Fibroblast of villous mesenchyme (primary cell): Measurements from ENCODE around the gene KDM6B. TPM values are rescaled to one million over a fixed set of nuclear protein-coding genes. Genes with fewer than 3 reads are reported as not detected.

ENCODE experiments used
- DNase-seq: peaks from one replicate; pipeline ENCODE4 v3.0.0-alpha.2; 2010; ENCODE audit warnings: low read depth
- H3K4me3 ChIP-seq: 2 replicates; pipeline ENCODE4 v1.5.1; 2011; ENCODE audit warnings: low read depth, mild to moderate bottlenecking, low read length
- CTCF ChIP-seq: IDR thresholded peaks from 2 replicates; pipeline ENCODE4 v1.5.1; 2012; ENCODE audit warnings: low read depth, mild to moderate bottlenecking, low read length; ENCODE audit not compliant: insufficient read depth
- total RNA-seq: library from RNA; depleted of rRNA; stranded (reverse); fragments of >200 nt; gene quantifications from 2 replicates; pipeline ENCODE4 v1.2.3, GENCODE V29; 2012

Gene KDM6B
- total RNA-seq, 1 donor = 3.0 TPM

- DNase-seq = peak; percentile 40
- H3K4me3 ChIP-seq = no peak overlapping the region
- no peak for TF ChIP-seq CTCF
These were observed 39.0 kb downstream of the KDM6B start for GRCh38 chr17:7873051-7873450.

GRCh38 chr17:7875804-7876370, 41.9 kb downstream of the KDM6B start:
- H3K4me3 ChIP-seq = no peak overlapping the region
- TF ChIP-seq CTCF = no peak
- no peak for DNase-seq

DNA sequence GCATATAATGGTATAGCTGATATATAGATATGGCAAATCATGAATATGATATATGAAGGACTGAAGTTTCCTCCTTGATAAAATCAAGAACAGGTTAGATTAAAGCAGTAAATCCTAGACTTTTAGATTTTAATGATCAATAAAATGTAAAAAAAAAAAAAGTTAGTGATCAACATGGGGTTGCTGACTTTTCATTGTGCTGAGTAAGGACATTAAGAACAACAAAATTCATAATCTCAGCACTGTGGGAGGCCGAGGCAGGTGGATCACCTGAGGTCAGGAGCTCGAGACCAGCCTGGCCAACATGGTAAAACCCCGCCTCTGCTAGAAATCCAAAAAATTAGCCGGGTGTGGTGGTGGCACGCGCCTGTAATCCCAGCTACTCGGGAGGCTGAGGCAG, 44.2 kb downstream of the KDM6B start:
- no peak for DNase-seq
- TF ChIP-seq CTCF = no peak
- H3K4me3 ChIP-seq = no peak overlapping the region

DNA sequence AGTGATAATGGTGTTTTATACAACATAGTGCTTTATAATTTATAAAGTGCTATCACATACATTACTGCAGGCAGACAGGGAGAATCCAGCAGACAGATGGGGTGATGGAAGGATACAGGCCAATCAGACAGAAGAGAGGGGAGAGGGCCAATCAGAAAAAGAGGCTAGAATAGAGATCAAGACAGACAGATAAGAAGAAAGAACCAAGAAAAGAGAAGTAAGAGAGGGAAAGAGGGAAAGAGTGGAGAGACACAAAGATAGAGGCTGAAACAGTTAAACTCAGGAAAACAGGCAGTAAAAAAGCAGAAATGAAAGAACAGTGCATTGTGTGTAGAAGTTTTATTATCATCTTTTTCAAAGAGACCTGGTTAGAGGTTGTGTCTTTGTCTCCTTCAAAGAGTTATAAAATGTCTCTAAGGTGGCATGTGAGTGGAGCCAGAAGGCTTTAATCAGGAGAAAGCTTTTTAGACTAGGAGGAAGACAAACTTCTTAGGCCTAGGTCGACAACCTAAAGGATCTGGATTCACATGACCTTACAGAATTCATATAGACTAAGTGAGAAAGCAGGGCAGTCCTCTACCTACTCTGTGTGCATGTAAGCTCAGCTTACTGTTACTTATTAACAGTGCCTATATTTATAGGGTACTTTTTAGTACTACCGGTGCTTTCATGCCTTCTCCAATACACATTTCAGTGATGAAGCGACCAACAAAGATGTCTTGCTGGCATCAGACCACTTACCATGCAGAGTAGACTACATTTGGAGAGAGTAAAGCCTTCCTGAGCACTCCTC, 46.3 kb downstream of the KDM6B start:
- no peak for TF ChIP-seq CTCF
- no peak overlapping the region for H3K4me3 ChIP-seq
- DNase-seq = no peak

DNA sequence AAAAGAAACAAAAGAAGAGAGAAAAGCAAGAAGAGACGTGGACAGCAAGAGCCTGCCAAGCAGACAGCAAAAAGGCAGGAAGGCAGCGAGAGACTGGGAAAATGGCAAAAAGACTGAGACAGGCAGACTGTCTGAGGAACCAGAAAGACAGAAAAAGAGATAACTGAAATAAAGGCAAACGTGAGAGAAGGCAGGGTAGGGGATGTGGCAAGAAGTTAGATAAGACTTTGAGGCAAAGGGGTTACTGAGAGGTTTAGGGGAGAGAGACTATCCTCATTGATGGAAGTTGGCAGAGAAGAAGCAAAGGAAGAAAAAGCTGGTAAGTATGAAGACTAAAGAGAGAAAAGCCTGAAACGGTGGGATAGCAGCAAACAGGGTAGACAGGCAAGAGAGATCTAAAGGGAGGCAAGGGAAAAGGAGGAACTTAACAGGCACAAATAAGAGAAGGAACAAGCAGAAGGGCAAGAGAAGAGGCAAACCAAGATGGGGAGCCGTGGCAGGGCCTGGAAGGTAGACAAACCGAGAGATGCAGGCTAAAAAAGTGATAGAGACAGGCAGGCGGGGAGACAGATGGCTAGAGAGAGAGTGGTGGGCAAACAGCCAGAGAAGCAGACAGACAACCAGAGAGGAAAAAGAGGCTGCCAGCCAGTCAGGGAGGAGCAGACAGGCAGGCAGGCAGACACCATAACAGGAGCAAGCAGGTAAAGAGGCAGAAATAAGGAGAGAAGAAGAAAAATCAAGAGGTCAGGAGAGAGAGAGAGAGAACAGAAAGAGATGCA, 47.4 kb downstream of the KDM6B start:
- TF ChIP-seq CTCF = no peak
- H3K4me3 ChIP-seq = no peak overlapping the region
- DNase-seq = no peak

GRCh38 chr17:7882068-7882467, 48.1 kb downstream of the KDM6B start:
- TF ChIP-seq CTCF = no peak
- no peak for DNase-seq

More at GRCh38 chr17:7882068-7882467, 48.1 kb downstream of the KDM6B start:
- H3K4me3 ChIP-seq = no peak overlapping the region
